GM12878 (cell line): Measurements from ENCODE around the gene CREBBP. TPM values are rescaled to one million over a fixed set of nuclear protein-coding genes. Genes with fewer than 3 reads are reported as not detected.
A peak's percentile ranks its signal among the peaks of the same experiment; 100 is the strongest.

Source experiments
- ATF7 ChIP-seq: fragments of 450-650 bp; IDR thresholded peaks from 2 replicates; pipeline ENCODE4 v1.6.1; 2016; ENCODE audit warnings: low read depth, mild to moderate bottlenecking
- CREB1 ChIP-seq: IDR thresholded peaks from 2 replicates; pipeline ENCODE4 v1.6.1; 2012; ENCODE audit warnings: low read depth, mild to moderate bottlenecking, inconsistent platforms
- ESRRA ChIP-seq: IDR thresholded peaks from 2 replicates; pipeline ENCODE4 v1.6.1; 2012; ENCODE audit warnings: mild to moderate bottlenecking, low read length, improper control_type of control experiment
- HDGF ChIP-seq: fragments of 450-650 bp; IDR thresholded peaks from 2 replicates; pipeline ENCODE4 v1.6.1; 2016; ENCODE audit warnings: antibody characterized with exemption
- IKZF1 ChIP-seq: fragments of 450-650 bp; conservative IDR thresholded peaks from 2 replicates; pipeline ENCODE4 v1.6.1; 2017; ENCODE audit warnings: antibody characterized with exemption, mild to moderate bottlenecking
- MEF2B ChIP-seq: fragments of 450-650 bp; IDR thresholded peaks from 2 replicates; pipeline ENCODE4 v1.6.1; 2018; ENCODE audit warnings: mild to moderate bottlenecking, moderate library complexity; ENCODE audit not compliant: partially characterized antibody, poor library complexity, severe bottlenecking
- MTA2 ChIP-seq: fragments of 450-650 bp; IDR thresholded peaks from 2 replicates; pipeline ENCODE4 v1.6.1; 2016; ENCODE audit warnings: low read depth, mild to moderate bottlenecking, moderate library complexity
- MXI1 ChIP-seq: fragments of 150-350 bp; IDR thresholded peaks from 2 replicates; pipeline ENCODE4 v1.6.1; 2011; ENCODE audit warnings: low read depth, mild to moderate bottlenecking, inconsistent platforms, low read length, improper control_type of control experiment
- NR2C1 ChIP-seq: fragments of 450-650 bp; IDR thresholded peaks from 2 replicates; pipeline ENCODE4 v1.6.1; 2017; ENCODE audit warnings: antibody characterized with exemption, mild to moderate bottlenecking, moderate library complexity
- PAX8 ChIP-seq: fragments of 450-650 bp; IDR thresholded peaks from 2 replicates; pipeline ENCODE4 v1.6.1; 2017; ENCODE audit warnings: mild to moderate bottlenecking, moderate library complexity
- SMC3 ChIP-seq: IDR thresholded peaks from 2 replicates; pipeline ENCODE4 v1.6.1; 2011; ENCODE audit warnings: low read length, improper control_type of control experiment, borderline replicate concordance
- SREBF2 ChIP-seq: IDR thresholded peaks from 2 replicates; pipeline ENCODE4 v1.6.1; 2012; ENCODE audit warnings: mild to moderate bottlenecking, low read length
- TCF3 ChIP-seq: IDR thresholded peaks from 2 replicates; pipeline ENCODE4 v1.6.1; 2012; ENCODE audit warnings: low read depth, mild to moderate bottlenecking, low read length, borderline replicate concordance; ENCODE audit not compliant: insufficient read depth
- TCF7 ChIP-seq: IDR thresholded peaks from 2 replicates; pipeline ENCODE4 v1.6.1; 2014; ENCODE audit warnings: antibody characterized with exemption, borderline replicate concordance
- polyA plus RNA-seq, 11 experiments: library from polyadenylated mRNA; depleted of rRNA in 4 of 11; unstranded in 6 of 11; stranded (reverse) in 5 of 11; fragments of >200 nt; fragmentation: Nextera tagmentation in 4 of 11; fragmentation: Illumina TruSeq in 1 of 11; extraction: Ambion mirVana in 4 of 11; extraction: Trizol in 1 of 11; gene quantifications; 1 replicate in 1 of 11; 2 replicates in 10 of 11; pipeline versions ENCODE4 v1.2.1 to v1.2.3, GENCODE V29; 2011 to 2016; ENCODE audit warnings: inconsistent platforms in 2 of 11, missing spikeins in 2 of 11, low read depth in 1 of 11
- total RNA-seq, 4 experiments: library from RNA; depleted of rRNA in 3 of 4; stranded (reverse); fragments of >200 nt in 3 of 4; fragmentation: Illumina TruSeq in 1 of 4; extraction: Trizol in 1 of 4; gene quantifications; 2 replicates each; pipeline versions ENCODE4 v1.2.1 to v1.2.3, GENCODE V29; 2013 to 2021
- TF ChIP-seq, protein P1 (sequence below): IDR thresholded peaks from 2 replicates; pipeline ENCODE4 v1.6.1; 2011; ENCODE audit warnings: low read depth, mild to moderate bottlenecking, low read length, moderate library complexity, borderline replicate concordance; ENCODE audit errors: extremely low read depth
- TF ChIP-seq, protein P2 (sequence below): fragments of 150-350 bp; IDR thresholded peaks from 2 replicates; pipeline ENCODE4 v1.6.1; 2014; ENCODE audit warnings: mild to moderate bottlenecking, low read depth, low read length
- TF ChIP-seq, protein P3 (sequence below): fragments of 150-350 bp; IDR thresholded peaks from 2 replicates; pipeline ENCODE4 v1.6.1; 2016; ENCODE audit warnings: low read depth, low read length
- TF ChIP-seq, protein P4 (sequence below): fragments of 450-650 bp; IDR thresholded peaks from 2 replicates; pipeline ENCODE4 v1.6.1; 2017; ENCODE audit warnings: antibody characterized with exemption, mild to moderate bottlenecking, moderate library complexity
- TF ChIP-seq, protein P5 (sequence below): fragments of 450-650 bp; IDR thresholded peaks from 2 replicates; pipeline ENCODE4 v1.6.1; 2016; ENCODE audit warnings: mild to moderate bottlenecking
- TF ChIP-seq, protein P6 (sequence below): fragments of 450-650 bp; IDR thresholded peaks from 2 replicates; pipeline ENCODE4 v1.6.1; 2017; ENCODE audit warnings: borderline replicate concordance

CREBBP gene
- total and polyA plus RNA-seq, 10 of the 15 experiments (the other 5 are each of a cell fraction or from before 2014, with no cell fraction given) = 3.4 to 32.7 (median 7.9) TPM

DNA sequence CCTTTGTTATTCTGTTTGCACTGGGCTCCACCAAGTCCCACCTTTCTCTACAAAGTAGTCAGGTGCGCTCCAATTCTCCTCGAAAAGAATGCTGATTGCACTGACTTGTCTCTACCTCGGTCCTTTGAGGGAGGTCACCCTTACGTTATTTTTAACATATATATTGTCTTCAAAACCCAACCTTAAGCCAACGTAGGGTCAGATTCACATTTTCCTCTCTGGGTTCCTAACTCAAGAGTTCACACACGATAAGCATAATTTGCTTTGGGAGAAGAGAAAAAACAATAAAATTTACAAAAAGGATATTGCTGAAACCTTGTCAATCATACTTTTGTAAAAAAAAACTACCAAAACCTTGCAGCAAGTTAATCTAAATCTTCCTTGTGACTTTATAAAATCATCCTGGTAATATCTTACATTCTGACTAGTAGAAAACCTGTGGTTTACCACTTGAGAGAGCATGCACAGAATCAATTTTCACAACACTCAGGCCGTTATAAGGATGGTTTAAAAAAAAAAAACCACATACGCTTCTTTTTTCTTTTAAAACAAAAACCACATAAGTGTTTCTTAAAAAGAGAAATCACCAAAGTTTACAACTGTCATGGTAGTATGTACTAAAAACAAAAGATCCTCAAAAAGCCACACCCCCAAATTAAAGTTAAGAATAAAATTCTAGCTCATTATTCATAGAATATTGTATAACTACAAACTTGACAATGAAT is 91.0 kb downstream of the CREBBP start (continued):
- no peak for TF ChIP-seq ESRRA
- TF ChIP-seq TCF3 = no peak
- TF ChIP-seq NR2C1 = no peak
- TF ChIP-seq, protein P1, sequence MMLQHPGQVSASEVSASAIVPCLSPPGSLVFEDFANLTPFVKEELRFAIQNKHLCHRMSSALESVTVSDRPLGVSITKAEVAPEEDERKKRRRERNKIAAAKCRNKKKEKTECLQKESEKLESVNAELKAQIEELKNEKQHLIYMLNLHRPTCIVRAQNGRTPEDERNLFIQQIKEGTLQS = no peak
- TF ChIP-seq HDGF = no peak
- TF ChIP-seq, protein P2, sequence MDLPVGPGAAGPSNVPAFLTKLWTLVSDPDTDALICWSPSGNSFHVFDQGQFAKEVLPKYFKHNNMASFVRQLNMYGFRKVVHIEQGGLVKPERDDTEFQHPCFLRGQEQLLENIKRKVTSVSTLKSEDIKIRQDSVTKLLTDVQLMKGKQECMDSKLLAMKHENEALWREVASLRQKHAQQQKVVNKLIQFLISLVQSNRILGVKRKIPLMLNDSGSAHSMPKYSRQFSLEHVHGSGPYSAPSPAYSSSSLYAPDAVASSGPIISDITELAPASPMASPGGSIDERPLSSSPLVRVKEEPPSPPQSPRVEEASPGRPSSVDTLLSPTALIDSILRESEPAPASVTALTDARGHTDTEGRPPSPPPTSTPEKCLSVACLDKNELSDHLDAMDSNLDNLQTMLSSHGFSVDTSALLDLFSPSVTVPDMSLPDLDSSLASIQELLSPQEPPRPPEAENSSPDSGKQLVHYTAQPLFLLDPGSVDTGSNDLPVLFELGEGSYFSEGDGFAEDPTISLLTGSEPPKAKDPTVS = no peak
- no peak for TF ChIP-seq IKZF1
- peak; percentile 93 for TF ChIP-seq TCF7
- TF ChIP-seq, protein P3, sequence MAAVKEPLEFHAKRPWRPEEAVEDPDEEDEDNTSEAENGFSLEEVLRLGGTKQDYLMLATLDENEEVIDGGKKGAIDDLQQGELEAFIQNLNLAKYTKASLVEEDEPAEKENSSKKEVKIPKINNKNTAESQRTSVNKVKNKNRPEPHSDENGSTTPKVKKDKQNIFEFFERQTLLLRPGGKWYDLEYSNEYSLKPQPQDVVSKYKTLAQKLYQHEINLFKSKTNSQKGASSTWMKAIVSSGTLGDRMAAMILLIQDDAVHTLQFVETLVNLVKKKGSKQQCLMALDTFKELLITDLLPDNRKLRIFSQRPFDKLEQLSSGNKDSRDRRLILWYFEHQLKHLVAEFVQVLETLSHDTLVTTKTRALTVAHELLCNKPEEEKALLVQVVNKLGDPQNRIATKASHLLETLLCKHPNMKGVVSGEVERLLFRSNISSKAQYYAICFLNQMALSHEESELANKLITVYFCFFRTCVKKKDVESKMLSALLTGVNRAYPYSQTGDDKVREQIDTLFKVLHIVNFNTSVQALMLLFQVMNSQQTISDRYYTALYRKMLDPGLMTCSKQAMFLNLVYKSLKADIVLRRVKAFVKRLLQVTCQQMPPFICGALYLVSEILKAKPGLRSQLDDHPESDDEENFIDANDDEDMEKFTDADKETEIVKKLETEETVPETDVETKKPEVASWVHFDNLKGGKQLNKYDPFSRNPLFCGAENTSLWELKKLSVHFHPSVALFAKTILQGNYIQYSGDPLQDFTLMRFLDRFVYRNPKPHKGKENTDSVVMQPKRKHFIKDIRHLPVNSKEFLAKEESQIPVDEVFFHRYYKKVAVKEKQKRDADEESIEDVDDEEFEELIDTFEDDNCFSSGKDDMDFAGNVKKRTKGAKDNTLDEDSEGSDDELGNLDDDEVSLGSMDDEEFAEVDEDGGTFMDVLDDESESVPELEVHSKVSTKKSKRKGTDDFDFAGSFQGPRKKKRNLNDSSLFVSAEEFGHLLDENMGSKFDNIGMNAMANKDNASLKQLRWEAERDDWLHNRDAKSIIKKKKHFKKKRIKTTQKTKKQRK = no peak
- no peak for TF ChIP-seq SREBF2
- peak; percentile 78 for TF ChIP-seq MTA2
- TF ChIP-seq SMC3 = no peak
- 0 out of 2 replicates have a peak, but pooled peaks have one; percentile 45 for TF ChIP-seq MXI1
- TF ChIP-seq, protein P4, sequence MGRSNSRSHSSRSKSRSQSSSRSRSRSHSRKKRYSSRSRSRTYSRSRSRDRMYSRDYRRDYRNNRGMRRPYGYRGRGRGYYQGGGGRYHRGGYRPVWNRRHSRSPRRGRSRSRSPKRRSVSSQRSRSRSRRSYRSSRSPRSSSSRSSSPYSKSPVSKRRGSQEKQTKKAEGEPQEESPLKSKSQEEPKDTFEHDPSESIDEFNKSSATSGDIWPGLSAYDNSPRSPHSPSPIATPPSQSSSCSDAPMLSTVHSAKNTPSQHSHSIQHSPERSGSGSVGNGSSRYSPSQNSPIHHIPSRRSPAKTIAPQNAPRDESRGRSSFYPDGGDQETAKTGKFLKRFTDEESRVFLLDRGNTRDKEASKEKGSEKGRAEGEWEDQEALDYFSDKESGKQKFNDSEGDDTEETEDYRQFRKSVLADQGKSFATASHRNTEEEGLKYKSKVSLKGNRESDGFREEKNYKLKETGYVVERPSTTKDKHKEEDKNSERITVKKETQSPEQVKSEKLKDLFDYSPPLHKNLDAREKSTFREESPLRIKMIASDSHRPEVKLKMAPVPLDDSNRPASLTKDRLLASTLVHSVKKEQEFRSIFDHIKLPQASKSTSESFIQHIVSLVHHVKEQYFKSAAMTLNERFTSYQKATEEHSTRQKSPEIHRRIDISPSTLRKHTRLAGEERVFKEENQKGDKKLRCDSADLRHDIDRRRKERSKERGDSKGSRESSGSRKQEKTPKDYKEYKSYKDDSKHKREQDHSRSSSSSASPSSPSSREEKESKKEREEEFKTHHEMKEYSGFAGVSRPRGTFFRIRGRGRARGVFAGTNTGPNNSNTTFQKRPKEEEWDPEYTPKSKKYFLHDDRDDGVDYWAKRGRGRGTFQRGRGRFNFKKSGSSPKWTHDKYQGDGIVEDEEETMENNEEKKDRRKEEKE = no peak
- TF ChIP-seq, protein P5, sequence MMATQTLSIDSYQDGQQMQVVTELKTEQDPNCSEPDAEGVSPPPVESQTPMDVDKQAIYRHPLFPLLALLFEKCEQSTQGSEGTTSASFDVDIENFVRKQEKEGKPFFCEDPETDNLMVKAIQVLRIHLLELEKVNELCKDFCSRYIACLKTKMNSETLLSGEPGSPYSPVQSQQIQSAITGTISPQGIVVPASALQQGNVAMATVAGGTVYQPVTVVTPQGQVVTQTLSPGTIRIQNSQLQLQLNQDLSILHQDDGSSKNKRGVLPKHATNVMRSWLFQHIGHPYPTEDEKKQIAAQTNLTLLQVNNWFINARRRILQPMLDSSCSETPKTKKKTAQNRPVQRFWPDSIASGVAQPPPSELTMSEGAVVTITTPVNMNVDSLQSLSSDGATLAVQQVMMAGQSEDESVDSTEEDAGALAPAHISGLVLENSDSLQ = peak; percentile 48
- peak; percentile 68 for TF ChIP-seq ATF7
- TF ChIP-seq, protein P6, sequence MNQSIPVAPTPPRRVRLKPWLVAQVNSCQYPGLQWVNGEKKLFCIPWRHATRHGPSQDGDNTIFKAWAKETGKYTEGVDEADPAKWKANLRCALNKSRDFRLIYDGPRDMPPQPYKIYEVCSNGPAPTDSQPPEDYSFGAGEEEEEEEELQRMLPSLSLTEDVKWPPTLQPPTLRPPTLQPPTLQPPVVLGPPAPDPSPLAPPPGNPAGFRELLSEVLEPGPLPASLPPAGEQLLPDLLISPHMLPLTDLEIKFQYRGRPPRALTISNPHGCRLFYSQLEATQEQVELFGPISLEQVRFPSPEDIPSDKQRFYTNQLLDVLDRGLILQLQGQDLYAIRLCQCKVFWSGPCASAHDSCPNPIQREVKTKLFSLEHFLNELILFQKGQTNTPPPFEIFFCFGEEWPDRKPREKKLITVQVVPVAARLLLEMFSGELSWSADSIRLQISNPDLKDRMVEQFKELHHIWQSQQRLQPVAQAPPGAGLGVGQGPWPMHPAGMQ = no peak
- no peak for TF ChIP-seq PAX8
- peak; percentile 39; the same call in 1 of the 2 replicates for TF ChIP-seq CREB1
- TF ChIP-seq MEF2B = peak; percentile 58
